ENCODE measurements around the gene SMARCA1. TPM values are rescaled to one million over a fixed set of nuclear protein-coding genes. Genes with fewer than 3 reads are reported as not detected.

SMARCA1 gene, protein sequence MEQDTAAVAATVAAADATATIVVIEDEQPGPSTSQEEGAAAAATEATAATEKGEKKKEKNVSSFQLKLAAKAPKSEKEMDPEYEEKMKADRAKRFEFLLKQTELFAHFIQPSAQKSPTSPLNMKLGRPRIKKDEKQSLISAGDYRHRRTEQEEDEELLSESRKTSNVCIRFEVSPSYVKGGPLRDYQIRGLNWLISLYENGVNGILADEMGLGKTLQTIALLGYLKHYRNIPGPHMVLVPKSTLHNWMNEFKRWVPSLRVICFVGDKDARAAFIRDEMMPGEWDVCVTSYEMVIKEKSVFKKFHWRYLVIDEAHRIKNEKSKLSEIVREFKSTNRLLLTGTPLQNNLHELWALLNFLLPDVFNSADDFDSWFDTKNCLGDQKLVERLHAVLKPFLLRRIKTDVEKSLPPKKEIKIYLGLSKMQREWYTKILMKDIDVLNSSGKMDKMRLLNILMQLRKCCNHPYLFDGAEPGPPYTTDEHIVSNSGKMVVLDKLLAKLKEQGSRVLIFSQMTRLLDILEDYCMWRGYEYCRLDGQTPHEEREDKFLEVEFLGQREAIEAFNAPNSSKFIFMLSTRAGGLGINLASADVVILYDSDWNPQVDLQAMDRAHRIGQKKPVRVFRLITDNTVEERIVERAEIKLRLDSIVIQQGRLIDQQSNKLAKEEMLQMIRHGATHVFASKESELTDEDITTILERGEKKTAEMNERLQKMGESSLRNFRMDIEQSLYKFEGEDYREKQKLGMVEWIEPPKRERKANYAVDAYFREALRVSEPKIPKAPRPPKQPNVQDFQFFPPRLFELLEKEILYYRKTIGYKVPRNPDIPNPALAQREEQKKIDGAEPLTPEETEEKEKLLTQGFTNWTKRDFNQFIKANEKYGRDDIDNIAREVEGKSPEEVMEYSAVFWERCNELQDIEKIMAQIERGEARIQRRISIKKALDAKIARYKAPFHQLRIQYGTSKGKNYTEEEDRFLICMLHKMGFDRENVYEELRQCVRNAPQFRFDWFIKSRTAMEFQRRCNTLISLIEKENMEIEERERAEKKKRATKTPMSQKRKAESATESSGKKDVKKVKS
- 50.8 and 51.0 TPM in 2 replicates for total RNA-seq

DNA sequence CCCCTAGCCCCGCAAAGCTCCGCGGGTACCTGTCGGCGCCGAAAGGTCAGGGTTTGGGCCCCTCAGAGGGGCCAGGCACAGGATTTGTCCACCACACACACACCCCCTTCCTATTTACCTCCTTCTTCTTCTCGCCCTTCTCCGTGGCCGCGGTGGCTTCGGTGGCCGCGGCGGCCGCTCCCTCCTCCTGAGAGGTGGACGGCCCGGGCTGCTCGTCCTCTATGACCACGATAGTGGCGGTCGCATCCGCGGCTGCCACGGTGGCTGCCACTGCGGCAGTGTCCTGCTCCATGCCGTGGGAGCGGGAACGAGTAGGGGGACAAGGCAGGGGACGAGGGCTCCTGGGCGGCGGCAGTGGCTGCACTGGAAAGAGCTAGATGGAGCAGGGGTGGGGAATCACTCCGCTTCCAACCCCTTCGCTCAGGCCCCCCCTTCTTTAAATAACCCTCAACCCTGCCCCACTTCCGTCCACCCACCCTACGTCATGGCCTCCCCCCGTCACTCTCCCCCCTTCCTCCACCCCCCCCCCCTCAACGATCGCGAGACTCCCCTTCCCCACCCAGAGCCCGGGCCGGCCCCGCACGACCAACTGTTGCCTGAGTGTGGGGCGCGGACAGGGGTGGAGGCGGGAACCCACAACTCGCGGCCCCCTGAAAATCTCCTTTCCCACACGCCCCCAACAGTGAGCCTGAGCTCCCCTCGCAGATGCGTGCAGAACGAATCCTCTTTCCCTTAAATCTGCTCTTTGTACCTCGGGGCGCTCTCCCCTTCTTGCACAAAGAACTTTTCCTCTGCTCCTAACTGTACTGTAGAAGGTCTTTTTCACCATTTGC, at the start of gene SMARCA1:
Gene SMARCA1 (minus strand): TSS at position 412 of the 833 bp plus-strand sequence. CDS start 120 bp downstream, at position 292.

GRCh38 chrX:129540068-129540653, 16.9 kb upstream of the SMARCA1 start, which contains the start of gene OCRL:
TSS of gene OCRL (plus strand) at chrX:129540259. CDS start at chrX:129540440, 181 bp downstream.

Small RNA genes within 50 kb of the gene (small RNA-seq; reads per million reads assigned to genes)
- gene RF01169 (ENCODE audit: low replicate concordance) = not detected
- gene RNA5SP513 (ENCODE audit: low replicate concordance) = 0.20 reads per million
- gene RPS26P56 (ENCODE audit: low replicate concordance) = not detected

Other genes starting within 250 kb of the SMARCA1 start
- gene OCRL, start 16.8 kb upstream of the SMARCA1 start, total RNA-seq = 15.3 and 19.0 TPM in 2 replicates
- under 0.01 and 0.43 TPM in 2 replicates for gene APLN, start 131.5 kb upstream of the SMARCA1 start, total RNA-seq
- 0.22 TPM in 1 of 2 replicates, not detected in the other for gene XPNPEP2, start 215.5 kb upstream of the SMARCA1 start, total RNA-seq